Activated naive CD4-positive, alpha-beta T cell treated with anti-CD3 and anti-CD28 coated beads, Interleukin-2, amount 10 ng/mL, durations not matched to agents 7 days and 5 days (primary cell): ENCODE results near the gene GAMT.

Experiments used
- CTCF ChIA-PET: fragments of 350-600 bp; sonication (Branson Sonifier 250); formaldehyde crosslinking; loops from one replicate; lab custom pipeline; 2021; ENCODE audit warnings: antibody characterized with exemption; lab: Charles Lee
- DNase-seq: peaks from one replicate; pipeline ENCODE4 v3.0.0-alpha.2; 2020
- H3K27ac Mint-ChIP-seq: one replicate; pipeline ENCODE4 v1.8.0; 2021; ENCODE audit warnings: mild to moderate bottlenecking, moderate library complexity, mixed read lengths
- H3K27me3 Mint-ChIP-seq: one replicate; pipeline ENCODE4 v1.8.0; 2021; ENCODE audit warnings: mild to moderate bottlenecking, mixed read lengths
- H3K36me3 Mint-ChIP-seq: one replicate; pipeline ENCODE4 v1.8.0; 2021; ENCODE audit warnings: mixed read lengths
- H3K4me1 Mint-ChIP-seq: one replicate; pipeline ENCODE4 v1.8.0; 2021; ENCODE audit warnings: mixed read lengths
- H3K4me3 Mint-ChIP-seq: one replicate; pipeline ENCODE4 v1.8.0; 2021; ENCODE audit warnings: mild to moderate bottlenecking, moderate library complexity, mixed read lengths
- H3K9me3 Mint-ChIP-seq: one replicate; pipeline ENCODE4 v1.8.0; 2021; ENCODE audit warnings: mixed read lengths

Gene GAMT

DNA sequence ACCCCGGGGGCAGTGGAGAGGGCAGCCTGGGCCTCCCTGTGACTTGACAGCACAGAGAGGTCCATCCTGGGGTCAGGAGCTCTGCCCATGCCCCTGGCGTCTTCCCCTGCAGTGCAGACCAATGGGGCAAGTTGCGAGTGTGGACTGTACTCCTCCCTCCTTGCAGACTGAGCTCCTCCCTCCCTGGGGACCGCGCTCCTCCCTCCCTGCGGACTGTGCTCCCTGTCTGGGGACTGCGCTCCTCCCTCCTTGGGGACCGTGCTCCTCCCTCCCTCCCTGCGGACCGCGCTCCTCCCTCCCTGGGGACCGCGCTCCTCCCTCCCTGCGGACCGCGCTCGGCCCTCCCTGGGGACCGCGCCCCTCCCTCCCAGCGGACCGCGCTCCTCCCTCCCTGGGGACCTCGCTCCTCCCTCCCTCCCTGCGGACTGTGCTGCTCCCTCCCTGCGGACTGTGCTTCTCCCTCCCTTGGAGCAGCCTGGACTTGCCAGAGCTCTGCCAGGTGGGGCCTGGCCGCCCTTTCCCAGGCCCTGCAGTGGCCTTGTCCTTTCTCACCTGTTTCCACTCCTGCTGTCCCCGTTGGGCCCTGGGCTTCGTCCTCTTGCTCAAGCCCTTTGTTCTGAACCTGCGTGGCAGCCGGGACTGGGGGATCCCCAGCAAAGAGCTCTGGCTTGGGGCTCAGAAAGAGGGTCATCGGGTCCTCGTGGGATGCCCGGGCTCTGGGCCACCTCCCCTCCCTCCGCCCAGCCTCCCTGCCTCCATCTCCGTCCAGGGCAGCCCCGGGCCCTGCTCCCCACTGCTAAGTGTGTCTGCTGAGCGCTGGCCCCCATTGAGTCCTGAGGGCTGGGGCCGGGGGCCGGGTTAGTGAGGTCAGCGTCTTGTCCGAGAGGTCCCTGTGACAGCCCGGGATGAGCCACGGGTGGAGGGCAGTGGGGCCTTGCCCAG, 6.8 kb downstream of the GAMT start:
- H3K27ac Mint-ChIP-seq, result no peak overlapping the region
- H3K27me3 Mint-ChIP-seq, result no peaks in the 10 kb centered on the region
- H3K4me1 Mint-ChIP-seq, result peaks cover 11% of the 10 kb centered on the region
- no peaks in the 10 kb centered on the region for H3K9me3 Mint-ChIP-seq
- peaks cover 10% of the 10 kb centered on the region for H3K36me3 Mint-ChIP-seq
- CTCF ChIA-PET, result no interaction called here
- H3K4me3 Mint-ChIP-seq, result no peak overlapping the region
- DNase-seq, result no peak

DNA sequence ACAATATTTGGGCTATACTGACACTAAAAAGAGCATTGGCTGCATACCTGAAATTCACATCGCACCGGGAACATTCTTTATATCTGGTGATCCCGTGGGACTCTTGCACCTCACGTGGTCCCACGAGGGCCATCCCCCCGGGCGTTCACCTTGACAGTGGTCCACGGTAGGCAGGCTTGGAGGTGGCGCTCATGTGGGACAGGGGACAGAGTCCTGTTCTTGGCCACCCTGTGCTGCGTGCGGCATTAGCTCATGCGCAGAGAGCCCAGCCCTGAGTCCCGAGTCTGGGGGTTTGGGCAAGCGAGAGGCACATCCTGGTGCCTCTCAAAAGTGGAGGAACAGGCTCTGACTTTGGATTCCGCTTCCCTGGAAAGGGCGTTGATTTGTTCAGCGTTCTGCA, 7.5 kb downstream of the GAMT start:
- Mint-ChIP-seq H3K9me3 (no peaks in the 10 kb centered on the region), H3K27ac (no peak overlapping the region), H3K4me3 (no peak overlapping the region), H3K4me1 (peaks cover 11% of the 10 kb centered on the region), H3K36me3 (peaks cover 16% of the 10 kb centered on the region), H3K27me3 (no peaks in the 10 kb centered on the region)
- DNase-seq, result no peak
- CTCF ChIA-PET, result no interaction called here

DNA sequence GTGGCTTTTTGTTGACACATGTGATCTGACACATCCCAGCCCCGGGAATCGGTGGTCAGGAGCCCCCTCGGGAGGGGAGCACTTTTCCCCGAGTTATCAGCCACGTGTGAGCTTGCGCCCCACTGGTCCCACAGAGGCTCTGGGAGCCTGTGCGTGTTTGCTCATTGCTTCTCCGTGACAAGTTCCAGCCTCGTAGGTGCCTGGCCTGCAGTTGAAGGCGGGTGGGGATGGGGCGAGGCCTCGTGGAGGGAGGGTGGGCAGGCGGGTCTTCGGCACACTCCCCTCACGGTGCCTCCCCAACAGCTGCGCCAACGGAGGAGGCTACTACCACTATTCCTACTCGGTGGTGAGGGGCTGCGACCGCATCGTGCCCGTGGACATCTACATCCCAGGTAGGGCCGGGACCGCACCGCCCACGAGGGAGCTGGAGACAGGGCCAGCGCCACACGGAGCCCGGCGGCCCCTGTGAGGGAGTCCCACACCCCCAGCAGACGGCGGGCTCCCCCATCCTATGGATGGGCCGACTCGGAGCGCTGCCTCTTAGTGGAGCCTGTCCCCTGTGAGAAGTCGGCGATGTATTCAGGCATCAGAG, 8.3 kb downstream of the GAMT start:
- CTCF ChIA-PET, result interaction anchor here (0.7 kb wide), 1 partner anchor 17 kb away, joined by 3 read pairs; no protein-coding TSS in a partner anchor
- peaks cover 9% of the 10 kb centered on the region for H3K4me1 Mint-ChIP-seq
- no peaks in the 10 kb centered on the region for H3K9me3 Mint-ChIP-seq
- no peak overlapping the region for H3K27ac Mint-ChIP-seq
- H3K4me3 Mint-ChIP-seq, result no peak overlapping the region
- DNase-seq, result no peak
- peaks cover 22% of the 10 kb centered on the region for H3K36me3 Mint-ChIP-seq
- H3K27me3 Mint-ChIP-seq, result no peaks in the 10 kb centered on the region

DNA sequence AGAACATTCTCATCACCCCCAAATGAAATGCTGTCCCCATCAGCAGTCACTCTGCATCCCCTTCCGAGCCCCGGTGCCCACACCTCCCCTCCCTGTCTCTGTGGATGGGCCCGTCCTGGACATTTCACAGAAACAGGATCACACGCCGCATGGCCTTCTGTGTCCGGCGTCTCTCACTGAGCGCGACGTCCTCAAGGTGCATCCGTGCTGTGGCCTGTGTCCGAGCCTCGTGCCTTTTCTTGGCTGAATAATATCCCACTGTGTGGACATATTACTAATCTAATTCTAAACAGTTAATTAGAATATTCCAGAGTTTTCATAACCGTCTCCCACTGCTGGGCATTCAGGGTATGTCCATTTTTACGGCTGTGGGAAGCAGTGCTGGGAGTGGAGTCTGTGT, 8.9 kb downstream of the GAMT start:
- no peak for DNase-seq
- Mint-ChIP-seq H3K9me3 (no peaks in the 10 kb centered on the region), H3K4me1 (peaks cover 9% of the 10 kb centered on the region), H3K27ac (no peak overlapping the region), H3K27me3 (no peaks in the 10 kb centered on the region), H3K4me3 (no peak overlapping the region), H3K36me3 (peaks cover 22% of the 10 kb centered on the region)
- CTCF ChIA-PET, result interaction anchor here (0.7 kb wide), 1 partner anchor 16 kb away, joined by 3 read pairs; no protein-coding TSS in a partner anchor

DNA sequence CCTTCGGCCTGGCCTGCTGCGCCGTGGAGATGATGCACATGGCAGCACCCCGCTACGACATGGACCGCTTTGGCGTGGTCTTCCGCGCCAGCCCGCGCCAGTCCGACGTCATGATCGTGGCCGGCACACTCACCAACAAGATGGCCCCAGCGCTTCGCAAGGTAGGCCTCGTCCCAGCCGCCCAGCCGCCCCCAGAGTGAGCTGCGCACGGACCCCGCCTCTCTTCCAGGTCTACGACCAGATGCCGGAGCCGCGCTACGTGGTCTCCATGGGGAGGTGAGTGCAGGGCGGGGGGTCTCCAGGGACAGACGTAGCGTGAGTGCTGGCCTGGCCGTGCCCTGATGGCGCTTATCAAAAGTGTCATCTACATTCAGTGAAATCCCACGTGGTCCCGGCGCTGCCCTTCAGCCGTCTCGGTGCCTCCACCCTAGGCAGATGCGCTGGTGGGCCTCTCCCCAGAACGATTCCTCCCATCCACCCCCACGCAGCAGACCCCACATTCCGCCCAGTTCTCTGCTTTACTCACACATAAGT, 10.4 kb downstream of the GAMT start:
- Mint-ChIP-seq H3K36me3 (peaks cover 22% of the 10 kb centered on the region), H3K9me3 (no peaks in the 10 kb centered on the region), H3K4me1 (peaks cover 7% of the 10 kb centered on the region), H3K27ac (no peak overlapping the region), H3K27me3 (no peaks in the 10 kb centered on the region), H3K4me3 (no peak overlapping the region)
- no peak for DNase-seq
- CTCF ChIA-PET, result no interaction called here

DNA sequence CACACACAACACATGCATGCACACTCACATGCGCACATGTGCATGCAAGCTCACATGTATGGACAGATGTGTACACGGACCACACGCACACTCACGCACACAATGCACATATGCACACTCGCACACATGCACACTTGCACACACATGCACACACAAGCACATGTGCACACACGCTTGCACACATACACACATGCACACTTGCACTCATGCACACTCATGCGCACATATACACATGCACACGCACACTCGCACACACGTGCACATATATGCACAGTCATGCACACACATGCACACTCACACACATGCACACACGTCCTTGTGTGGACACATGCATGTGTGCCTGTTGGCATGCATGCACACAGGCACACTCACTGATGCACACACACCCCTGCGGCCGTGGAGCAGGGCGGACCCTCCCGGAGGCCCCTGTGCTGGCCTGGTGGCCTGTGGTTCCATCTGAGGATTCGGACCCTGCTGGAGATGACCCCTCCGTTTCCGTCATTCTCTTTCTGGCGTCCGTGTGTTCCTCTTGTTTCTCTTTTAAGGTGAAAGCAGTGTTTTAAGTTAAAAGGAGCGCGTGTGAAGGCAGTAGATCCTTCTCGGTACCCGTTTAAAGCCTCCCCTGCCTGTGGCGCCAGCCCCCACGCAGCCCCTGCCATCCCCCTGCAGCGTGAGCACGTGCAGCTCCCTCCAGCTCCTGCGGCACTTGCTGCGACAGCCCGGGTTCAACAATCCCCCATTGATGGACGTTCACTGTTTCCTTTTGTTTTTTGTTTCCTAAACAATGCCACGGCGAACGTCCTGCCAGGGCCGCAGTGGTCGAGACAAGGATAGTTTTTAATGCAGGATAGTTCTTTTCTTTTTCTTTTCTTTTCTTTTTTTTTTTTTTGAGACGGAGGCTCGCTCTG, 12.1 kb downstream of the GAMT start:
- H3K27ac Mint-ChIP-seq, result peak overlapping the region; percentile 55
- H3K36me3 Mint-ChIP-seq, result peaks cover 22% of the 10 kb centered on the region
- H3K27me3 Mint-ChIP-seq, result no peaks in the 10 kb centered on the region
- peaks cover 19% of the 10 kb centered on the region for H3K4me1 Mint-ChIP-seq
- H3K9me3 Mint-ChIP-seq, result no peaks in the 10 kb centered on the region
- DNase-seq, result no peak
- no peak overlapping the region for H3K4me3 Mint-ChIP-seq
- CTCF ChIA-PET, result no interaction called here

DNA sequence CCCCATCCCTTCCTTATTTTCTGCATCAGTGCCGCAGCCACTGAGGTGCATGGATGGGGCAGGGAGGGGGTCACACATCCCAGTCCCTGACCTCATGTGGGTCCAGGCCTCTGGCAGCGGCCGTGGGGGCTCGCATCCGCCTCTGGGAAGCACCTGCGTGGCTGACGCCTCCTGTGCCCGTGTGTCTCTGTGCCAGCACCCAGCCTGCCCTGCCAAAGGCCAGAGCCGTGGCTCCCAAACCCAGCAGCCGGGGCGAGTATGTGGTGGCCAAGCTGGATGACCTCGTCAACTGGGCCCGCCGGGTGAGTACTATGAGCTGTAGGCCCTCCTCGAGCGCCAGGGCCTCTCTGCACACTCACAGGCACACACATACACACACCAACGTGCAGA, 12.7 kb downstream of the GAMT start:
- Mint-ChIP-seq H3K27ac (no peak overlapping the region), H3K9me3 (no peaks in the 10 kb centered on the region), H3K4me3 (no peak overlapping the region), H3K36me3 (peaks cover 24% of the 10 kb centered on the region), H3K4me1 (peaks cover 19% of the 10 kb centered on the region), H3K27me3 (peaks cover 1% of the 10 kb centered on the region)
- no peak for DNase-seq
- CTCF ChIA-PET, result no interaction called here

DNA sequence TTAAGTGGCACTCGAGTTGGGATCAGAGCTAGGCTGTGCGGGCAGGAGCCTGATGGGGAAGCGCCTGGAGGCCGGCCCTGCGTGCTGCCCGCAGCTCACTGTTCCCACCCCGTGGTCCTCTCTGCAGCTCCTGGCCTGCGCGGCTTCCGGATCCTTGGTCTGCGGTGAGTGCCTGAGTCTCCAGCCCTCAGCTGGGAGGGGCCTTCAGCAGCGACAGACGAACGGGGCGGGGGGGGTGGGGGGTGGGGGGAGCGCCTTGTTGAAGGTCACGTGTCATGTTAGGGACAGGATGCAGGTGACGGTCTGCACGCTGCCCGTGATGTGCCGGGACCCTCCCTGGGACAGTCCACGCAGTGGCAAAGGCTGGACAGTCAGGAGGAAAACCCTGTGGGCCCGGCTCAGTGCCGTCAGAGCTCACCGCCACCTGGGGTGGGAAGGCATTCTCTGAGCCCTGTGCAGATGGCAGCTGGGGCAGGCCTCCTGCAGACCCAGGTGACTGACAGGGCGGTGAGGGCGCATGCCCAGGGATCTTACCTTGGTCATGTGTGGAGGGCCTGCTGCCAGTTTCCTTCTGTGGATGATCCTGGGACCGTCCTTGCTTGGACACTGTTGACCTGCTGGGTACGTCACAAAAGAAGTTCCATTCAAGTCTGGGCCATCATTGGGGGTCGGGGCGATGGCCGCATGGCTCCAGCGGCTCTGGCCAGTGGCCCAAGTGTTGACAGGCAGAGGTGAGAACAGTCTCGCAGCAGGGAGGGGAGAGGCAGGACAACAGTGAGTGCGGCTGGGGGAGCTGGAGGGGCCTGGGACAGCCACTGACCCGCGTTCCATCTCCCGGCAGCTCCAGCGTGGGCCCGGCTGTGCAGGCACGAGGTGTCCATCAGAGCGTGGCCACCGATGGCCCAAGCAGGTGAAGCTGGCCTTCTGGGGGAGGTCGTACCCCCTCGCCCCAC, 13.4 kb downstream of the GAMT start:
- no peak for DNase-seq
- no peak overlapping the region for H3K27ac Mint-ChIP-seq
- H3K4me3 Mint-ChIP-seq, result no peak overlapping the region
- CTCF ChIA-PET, result no interaction called here
- peaks cover 24% of the 10 kb centered on the region for H3K4me1 Mint-ChIP-seq
- H3K27me3 Mint-ChIP-seq, result peaks cover 8% of the 10 kb centered on the region
- peaks cover 28% of the 10 kb centered on the region for H3K36me3 Mint-ChIP-seq
- peaks cover 2% of the 10 kb centered on the region for H3K9me3 Mint-ChIP-seq

DNA sequence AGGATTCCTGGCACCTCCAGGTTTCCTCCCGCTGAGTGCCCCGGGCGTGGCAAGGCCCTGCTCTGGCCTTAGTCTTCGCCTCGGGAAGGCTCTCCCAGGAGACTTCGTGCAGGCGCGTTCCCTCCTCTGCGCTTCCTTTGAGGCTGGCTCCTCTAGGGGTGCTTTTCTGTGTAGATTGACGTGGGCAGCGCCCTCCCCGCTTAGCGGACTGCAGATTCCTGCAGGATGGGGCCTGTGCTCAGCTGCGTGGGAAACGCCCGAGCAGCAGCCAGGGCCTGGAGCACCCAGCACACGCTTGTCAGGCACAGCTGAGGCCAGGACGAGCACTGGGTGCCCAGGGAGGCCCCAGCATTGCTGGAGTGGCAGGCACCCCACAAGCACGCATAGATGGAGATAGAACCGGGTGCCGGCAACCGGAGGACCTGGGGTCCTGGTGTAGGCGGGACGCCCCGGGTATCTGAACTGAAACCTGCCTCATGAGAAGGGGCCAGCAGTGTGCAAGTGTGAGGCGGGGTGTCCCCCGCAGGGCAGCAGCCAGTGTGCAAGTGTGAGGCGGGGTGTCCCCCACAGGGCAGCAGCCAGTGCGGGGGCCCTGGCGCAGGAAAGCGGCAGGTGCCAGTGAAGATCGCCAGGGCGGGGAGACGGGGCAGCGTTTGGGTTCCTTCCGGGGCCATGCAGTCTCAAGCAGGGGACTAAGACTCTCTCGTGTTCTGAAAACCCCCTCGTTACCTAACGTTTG, 14.2 kb downstream of the GAMT start:
- CTCF ChIA-PET, result no interaction called here
- Mint-ChIP-seq H3K36me3 (peaks cover 24% of the 10 kb centered on the region), H3K27me3 (peaks cover 8% of the 10 kb centered on the region), H3K27ac (no peak overlapping the region), H3K4me1 (peaks cover 27% of the 10 kb centered on the region), H3K9me3 (peaks cover 2% of the 10 kb centered on the region), H3K4me3 (no peak overlapping the region)
- DNase-seq, result no peak

DNA sequence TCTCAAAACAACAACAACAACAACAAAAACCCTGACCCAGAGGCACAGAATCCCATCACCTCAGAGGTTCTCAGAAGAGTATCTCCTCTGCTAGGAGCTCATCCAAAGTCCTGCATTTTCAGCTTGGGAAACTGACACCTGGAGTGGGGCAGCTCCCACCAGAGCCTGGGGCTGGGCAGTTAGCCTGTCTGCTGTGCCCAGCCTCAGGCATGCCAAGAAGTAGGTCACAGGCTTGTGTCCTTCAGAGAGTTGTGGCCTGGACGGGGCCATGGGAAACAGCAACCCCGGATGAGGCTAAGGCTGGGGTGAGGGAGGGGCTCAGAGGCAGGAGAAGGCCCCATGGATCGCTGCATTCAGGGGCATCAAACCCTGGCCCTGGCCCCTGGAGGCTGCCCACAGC, 15.5 kb downstream of the GAMT start:
- DNase-seq, result no peak
- peaks cover 27% of the 10 kb centered on the region for H3K4me1 Mint-ChIP-seq
- peaks cover 21% of the 10 kb centered on the region for H3K36me3 Mint-ChIP-seq
- CTCF ChIA-PET, result interaction anchor here (1.3 kb wide), 1 partner anchor 12 kb away, joined by 4 read pairs; no protein-coding TSS in a partner anchor
- peak overlapping the region; percentile 28 for H3K4me3 Mint-ChIP-seq
- peaks cover 2% of the 10 kb centered on the region for H3K9me3 Mint-ChIP-seq
- H3K27ac Mint-ChIP-seq, result no peak overlapping the region
- peaks cover 17% of the 10 kb centered on the region for H3K27me3 Mint-ChIP-seq

DNA sequence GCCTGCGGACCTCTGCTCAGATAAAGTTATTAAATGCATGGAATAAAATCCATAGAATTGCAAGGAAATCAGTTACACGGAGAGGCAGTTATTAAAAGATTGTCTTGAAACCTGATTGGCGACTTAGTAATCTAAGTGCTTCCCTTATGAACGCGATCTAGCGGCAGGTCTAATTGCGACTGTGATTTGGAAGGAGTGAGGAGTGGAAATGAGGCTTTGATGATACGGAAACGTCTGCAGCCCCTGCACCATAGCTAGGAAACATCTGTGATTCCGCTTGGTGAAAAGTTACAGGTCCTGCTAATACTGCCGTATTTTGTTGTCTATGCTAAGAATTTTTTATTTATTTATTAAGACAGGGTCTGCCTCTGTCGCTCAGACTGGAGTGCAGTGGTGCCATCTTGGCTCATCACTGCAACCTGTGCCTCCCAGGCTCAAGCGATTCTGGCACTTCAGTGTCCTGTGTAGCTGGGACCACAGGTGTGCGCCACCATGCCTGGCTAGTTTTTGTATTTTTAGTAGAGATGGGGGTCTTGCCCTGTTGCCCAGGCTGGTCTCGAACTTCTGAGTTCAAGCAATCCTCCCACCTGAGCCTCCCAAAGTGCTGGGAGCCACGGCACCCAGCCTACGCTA, 16.7 kb downstream of the GAMT start:
- H3K27ac Mint-ChIP-seq, result peak overlapping the region; percentile 82
- no peak for DNase-seq
- peaks cover 27% of the 10 kb centered on the region for H3K4me1 Mint-ChIP-seq
- CTCF ChIA-PET, result interaction anchor here (1.3 kb wide), 1 partner anchor 13 kb away, joined by 4 read pairs; no protein-coding TSS in a partner anchor
- H3K9me3 Mint-ChIP-seq, result peaks cover 2% of the 10 kb centered on the region
- H3K4me3 Mint-ChIP-seq, result peak overlapping the region; percentile 88
- H3K27me3 Mint-ChIP-seq, result peaks cover 26% of the 10 kb centered on the region
- H3K36me3 Mint-ChIP-seq, result peaks cover 19% of the 10 kb centered on the region

DNA sequence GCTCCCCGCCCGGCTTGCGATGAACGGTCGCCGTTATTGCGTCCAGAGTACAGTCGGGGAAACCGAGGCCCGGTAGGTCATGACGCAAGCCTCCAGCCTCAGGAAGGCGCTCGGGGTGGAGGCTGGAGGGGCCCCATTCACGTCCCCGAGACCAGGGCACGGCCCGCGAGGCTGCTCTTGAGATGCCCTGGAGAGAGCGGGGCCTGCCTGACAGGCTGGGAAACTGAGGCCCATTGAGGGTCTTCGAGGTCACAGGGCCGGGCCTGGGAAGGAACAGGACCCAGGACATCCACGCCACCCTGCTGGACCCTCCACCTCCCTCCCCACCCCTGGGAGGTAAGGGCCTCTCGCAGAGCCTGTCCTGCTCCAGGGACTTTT, 17.3 kb downstream of the GAMT start:
- CTCF ChIA-PET, result no interaction called here

More for the DNA sequence above, 17.3 kb downstream of the GAMT start:
- Mint-ChIP-seq H3K4me1 (peaks cover 27% of the 10 kb centered on the region), H3K4me3 (peak overlapping the region; percentile 88), H3K27me3 (peaks cover 26% of the 10 kb centered on the region), H3K27ac (peak overlapping the region; percentile 82), H3K36me3 (peaks cover 14% of the 10 kb centered on the region), H3K9me3 (peaks cover 2% of the 10 kb centered on the region)
- no peak for DNase-seq
